Stimulated activated CD4-positive, alpha-beta T cell treated with anti-CD3 and anti-CD28 coated beads, Interleukin-1b, Interleukin-23, amount 100 ng/mL, for 48 hours (primary cell): ENCODE measurements around the gene FKBP6.
"Not testable (repeated sequence)": the region's sequence is repeated elsewhere in the genome, so short reads cannot be mapped to it uniquely, and the experiment has no call there.

Experiments
- DNase-seq: peaks from one replicate; pipeline ENCODE4 v3.0.0-alpha.2; 2020

The FKBP6 gene

DNA sequence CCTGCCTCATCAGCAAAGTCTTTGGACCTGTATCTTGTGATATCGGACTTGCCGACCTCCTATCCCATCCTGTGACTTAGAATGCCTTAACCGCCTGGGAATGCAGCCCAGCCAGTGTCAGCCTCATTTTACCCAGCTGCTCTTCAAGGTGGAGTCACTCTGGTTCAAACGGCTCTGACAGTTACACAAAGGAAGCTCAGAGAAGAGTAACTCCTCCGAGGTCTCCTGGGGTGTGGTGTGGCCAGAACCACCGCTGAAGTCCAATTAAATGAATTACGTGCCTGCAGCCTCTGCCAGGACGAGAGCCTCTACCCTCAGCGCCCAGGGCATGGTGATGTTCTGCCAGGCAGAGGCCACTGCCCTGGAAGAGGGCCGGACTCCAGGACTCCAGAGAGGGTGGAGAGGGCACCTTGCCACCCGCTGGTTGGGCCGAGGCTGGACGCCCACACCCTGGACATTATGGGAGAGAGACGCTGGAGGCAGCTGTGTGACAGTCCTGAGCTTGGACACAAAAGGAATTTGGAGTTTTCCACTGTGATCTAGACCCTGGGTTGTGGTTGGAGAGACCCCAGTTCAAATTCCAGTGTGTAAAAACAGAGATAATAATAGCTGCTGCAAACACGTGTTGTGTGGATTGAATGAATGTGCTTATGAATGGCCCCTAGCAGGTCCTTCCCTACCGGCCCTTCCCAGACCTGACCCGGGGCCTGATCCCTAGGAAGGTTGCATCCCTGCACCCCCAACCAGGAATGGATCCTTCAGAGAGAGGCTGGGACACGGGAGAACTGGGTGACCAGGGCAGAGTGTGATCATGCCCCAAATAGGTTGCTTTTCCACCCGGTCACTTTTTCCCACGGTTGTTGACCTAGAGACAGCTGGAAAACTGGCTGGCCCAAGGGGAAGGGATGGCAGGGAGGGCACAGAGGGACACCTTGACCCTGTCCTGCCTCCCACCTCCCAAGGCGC lies 67.9 kb downstream of the FKBP6 start:
- DNase-seq: no peak

- DNase-seq: no peak
Observed at GRCh38 chr7:73397521-73398281, 69.7 kb downstream of the FKBP6 start.

GRCh38 chr7:73399185-73400050 lies 71.5 kb downstream of the FKBP6 start:
- DNase-seq: peak; percentile 75

- DNase-seq: not testable (repeated sequence)
Observed at GRCh38 chr7:73404860-73405259, 76.9 kb downstream of the FKBP6 start.
